Activated B cell treated with CpG ODN at 0.5 μM for 24 hours (primary cell): Measurements from ENCODE around the gene SLC6A11. TPM values are rescaled to one million over a fixed set of nuclear protein-coding genes. Genes with fewer than 3 reads are reported as not detected.

Source experiments
- ATAC-seq: fragments of 200-7000 bp; cut with Tn5 transposase; one replicate; pipeline ENCODE4 v1.10.0; 2021; ENCODE audit warnings: low read depth, mild to moderate bottlenecking, moderate library complexity
- CTCF ChIA-PET: fragments of 350-600 bp; sonication (Branson Sonifier 250); formaldehyde crosslinking; loops from one replicate; lab custom pipeline; 2021; ENCODE audit warnings: antibody characterized with exemption; lab: Charles Lee
- POLR2A ChIA-PET: fragments of 350-600 bp; sonication (Branson Sonifier 250); formaldehyde crosslinking; loops from one replicate; lab custom pipeline; 2021; ENCODE audit warnings: antibody characterized with exemption; lab: Charles Lee
- DNase-seq: peaks from one replicate; pipeline ENCODE4 v3.0.0; 2022
- H3K27ac Mint-ChIP-seq: one replicate; pipeline ENCODE4 v1.8.0; 2020; ENCODE audit warnings: mixed read lengths
- H3K27me3 Mint-ChIP-seq: one replicate; pipeline ENCODE4 v1.8.0; 2021; ENCODE audit warnings: mixed read lengths
- H3K36me3 Mint-ChIP-seq: one replicate; pipeline ENCODE4 v1.8.0; 2021; ENCODE audit warnings: low read depth, mixed read lengths
- H3K4me1 Mint-ChIP-seq: one replicate; pipeline ENCODE4 v1.8.0; 2021; ENCODE audit warnings: mixed read lengths
- H3K4me3 Mint-ChIP-seq: one replicate; pipeline ENCODE4 v1.8.0; 2020; ENCODE audit warnings: mild to moderate bottlenecking, mixed read lengths
- H3K9me3 Mint-ChIP-seq: one replicate; pipeline ENCODE4 v1.8.0; 2020; ENCODE audit warnings: mixed read lengths
- intact Hi-C: fragments of 100-400 bp; cut with micrococcal nuclease; formaldehyde crosslinking; loops from one replicate; pipeline ENCODE4 v1.15.1; 2024
- total RNA-seq: library from RNA; stranded (reverse); gene quantifications from 2 replicates; pipeline ENCODE4 v1.2.3, GENCODE V29; 2022
- TF ChIP-seq, protein P1 (sequence below): fragments of 200-600 bp; IDR thresholded peaks from one replicate; pipeline ENCODE4 v1.8.0; 2022; ENCODE audit warnings: antibody characterized with exemption, mild to moderate bottlenecking

SLC6A11 gene
- total RNA-seq, 1 donor from 2014 or later: not detected

DNA sequence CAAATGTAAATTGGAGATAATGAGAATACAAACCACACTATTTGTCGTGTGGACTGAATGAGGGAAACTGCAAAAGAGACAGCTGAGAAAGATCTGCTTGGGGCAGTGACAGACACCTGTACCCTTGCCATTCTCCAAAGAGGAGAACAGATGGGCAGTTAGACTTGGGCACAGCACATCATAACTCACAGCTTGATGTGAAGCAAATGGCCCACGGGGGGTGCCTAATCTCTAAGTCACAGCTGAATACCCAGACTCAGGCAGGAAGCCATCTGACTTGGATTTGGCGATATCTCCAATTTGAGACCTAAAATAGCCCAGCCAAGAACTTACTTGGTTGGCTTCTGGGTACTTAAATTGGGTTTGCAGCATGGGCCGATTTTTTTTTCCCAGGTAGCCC is 10.0 kb upstream of the SLC6A11 start:
- ChIA-PET POLR2A (no interaction called here), CTCF (no interaction called here)
- intact Hi-C loops: no loop called here
- Mint-ChIP-seq H3K36me3 (no peaks in the 10 kb centered on the region), H3K27me3 (peaks cover 15% of the 10 kb centered on the region), H3K27ac (no peak overlapping the region), H3K9me3 (no peaks in the 10 kb centered on the region), H3K4me1 (no peaks in the 10 kb centered on the region), H3K4me3 (no peak overlapping the region)
- ATAC-seq (no peak), DNase-seq (no peak)
- TF ChIP-seq, protein P1, sequence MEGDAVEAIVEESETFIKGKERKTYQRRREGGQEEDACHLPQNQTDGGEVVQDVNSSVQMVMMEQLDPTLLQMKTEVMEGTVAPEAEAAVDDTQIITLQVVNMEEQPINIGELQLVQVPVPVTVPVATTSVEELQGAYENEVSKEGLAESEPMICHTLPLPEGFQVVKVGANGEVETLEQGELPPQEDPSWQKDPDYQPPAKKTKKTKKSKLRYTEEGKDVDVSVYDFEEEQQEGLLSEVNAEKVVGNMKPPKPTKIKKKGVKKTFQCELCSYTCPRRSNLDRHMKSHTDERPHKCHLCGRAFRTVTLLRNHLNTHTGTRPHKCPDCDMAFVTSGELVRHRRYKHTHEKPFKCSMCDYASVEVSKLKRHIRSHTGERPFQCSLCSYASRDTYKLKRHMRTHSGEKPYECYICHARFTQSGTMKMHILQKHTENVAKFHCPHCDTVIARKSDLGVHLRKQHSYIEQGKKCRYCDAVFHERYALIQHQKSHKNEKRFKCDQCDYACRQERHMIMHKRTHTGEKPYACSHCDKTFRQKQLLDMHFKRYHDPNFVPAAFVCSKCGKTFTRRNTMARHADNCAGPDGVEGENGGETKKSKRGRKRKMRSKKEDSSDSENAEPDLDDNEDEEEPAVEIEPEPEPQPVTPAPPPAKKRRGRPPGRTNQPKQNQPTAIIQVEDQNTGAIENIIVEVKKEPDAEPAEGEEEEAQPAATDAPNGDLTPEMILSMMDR: no peak

DNA sequence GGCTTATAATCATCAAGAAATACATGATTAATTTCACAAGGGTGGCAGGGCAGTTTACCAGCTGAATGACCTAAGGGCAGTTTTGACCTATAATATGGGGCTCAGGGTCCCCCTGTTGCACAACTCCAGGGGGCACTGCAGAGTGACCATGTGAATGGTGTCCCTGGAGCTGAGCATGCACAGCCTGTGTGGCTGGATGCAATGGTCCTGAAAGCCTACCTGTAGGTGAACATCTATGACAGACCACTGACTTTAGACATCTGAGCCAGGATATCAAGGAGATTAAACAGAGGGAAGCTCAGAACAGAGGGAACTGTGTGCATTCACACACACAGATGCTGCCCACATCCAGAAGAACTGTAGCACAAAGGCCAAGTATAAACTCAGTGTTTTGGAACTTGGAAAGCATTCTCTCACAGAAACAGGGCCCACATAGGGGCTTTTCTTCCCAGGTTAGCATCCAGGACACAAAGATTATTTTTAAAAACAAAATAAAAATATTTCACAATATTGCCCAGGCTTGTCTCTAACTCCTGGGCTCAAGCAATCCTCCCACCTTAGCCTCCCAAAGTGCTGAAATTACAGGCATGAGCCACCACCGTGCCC is 7.8 kb upstream of the SLC6A11 start:
- H3K27ac Mint-ChIP-seq: no peak overlapping the region
- no peaks in the 10 kb centered on the region for H3K36me3 Mint-ChIP-seq
- ChIA-PET CTCF (no interaction called here), POLR2A (no interaction called here)
- H3K4me1 Mint-ChIP-seq: no peaks in the 10 kb centered on the region
- ATAC-seq (no peak), DNase-seq (no peak)
- peaks cover 20% of the 10 kb centered on the region for H3K27me3 Mint-ChIP-seq
- intact Hi-C loops: no loop called here
- TF ChIP-seq, protein P1: no peak
- no peak overlapping the region for H3K4me3 Mint-ChIP-seq
- H3K9me3 Mint-ChIP-seq: no peaks in the 10 kb centered on the region

DNA sequence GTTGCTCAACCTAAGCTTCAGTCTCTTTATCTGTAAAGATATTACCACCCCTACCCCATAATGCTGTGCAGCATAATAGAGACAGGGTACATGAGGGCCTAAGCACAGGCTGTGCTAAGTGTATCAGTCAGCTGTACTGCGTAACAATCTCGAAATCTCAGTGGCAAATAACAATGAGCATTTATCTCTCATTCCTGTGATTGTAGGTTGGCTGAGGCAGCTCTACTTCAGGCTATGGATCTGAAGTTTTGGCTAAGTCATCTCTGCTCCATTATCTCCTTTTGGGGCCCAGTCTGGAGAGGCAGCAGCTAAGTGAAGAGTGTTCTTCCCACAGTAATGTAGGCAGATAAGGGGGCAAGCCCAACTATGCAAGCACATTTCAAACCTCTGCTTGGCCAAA is 7.1 kb upstream of the SLC6A11 start:
- intact Hi-C loops: no loop called here
- POLR2A ChIA-PET: no interaction called here
- peaks cover 20% of the 10 kb centered on the region for H3K27me3 Mint-ChIP-seq
- TF ChIP-seq, protein P1: no peak
- DNase-seq: no peak
- H3K36me3 Mint-ChIP-seq: no peaks in the 10 kb centered on the region
- no peaks in the 10 kb centered on the region for H3K4me1 Mint-ChIP-seq
- no peak overlapping the region for H3K4me3 Mint-ChIP-seq
- no peak overlapping the region for H3K27ac Mint-ChIP-seq
- CTCF ChIA-PET: no interaction called here
- H3K9me3 Mint-ChIP-seq: no peaks in the 10 kb centered on the region
- ATAC-seq: no peak

DNA sequence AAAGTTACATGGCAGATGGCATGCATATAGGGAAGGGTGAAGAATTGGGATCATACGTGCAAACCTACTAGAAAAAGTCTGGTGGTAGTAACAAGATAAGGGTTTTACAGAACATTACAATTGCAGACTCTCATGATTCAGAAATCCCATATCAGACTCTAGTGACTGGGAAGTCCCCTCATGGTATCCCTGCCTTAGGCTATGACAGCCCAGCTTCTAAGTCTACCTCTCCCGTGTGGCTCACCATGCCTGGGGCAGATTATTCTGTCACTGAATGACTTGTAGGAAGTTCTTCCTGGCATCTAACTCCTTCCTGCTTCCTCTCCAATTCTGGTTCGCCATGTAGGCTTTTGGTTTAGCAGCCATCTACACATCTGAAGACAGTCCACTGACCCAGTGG is 5.7 kb upstream of the SLC6A11 start:
- CTCF ChIA-PET: no interaction called here
- DNase-seq (no peak), ATAC-seq (no peak)
- POLR2A ChIA-PET: no interaction called here
- H3K36me3 Mint-ChIP-seq: no peaks in the 10 kb centered on the region
- H3K4me1 Mint-ChIP-seq: no peaks in the 10 kb centered on the region
- H3K27me3 Mint-ChIP-seq: peaks cover 27% of the 10 kb centered on the region
- intact Hi-C loops: no loop called here
- no peak overlapping the region for H3K27ac Mint-ChIP-seq
- H3K4me3 Mint-ChIP-seq: no peak overlapping the region
- H3K9me3 Mint-ChIP-seq: no peaks in the 10 kb centered on the region
- TF ChIP-seq, protein P1: no peak

DNA sequence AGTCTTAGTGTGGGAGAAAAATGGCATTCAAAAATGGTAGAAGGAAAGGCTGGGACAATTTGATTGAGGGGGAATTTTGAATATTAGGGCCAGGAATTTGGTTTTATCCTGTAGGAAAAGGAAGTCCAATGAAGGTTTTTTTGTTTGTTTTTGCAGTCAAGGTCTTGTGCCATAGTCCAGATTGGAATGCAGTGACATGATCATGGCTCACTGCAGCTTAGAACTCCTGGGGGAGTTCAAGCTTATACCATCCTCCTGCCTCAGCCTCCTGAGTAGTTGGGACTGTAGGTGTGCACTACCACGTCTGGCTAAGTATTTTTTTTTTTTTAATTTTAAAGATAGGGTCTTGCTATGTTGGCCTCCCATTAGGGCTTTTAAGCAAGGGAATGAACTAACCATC is 2.6 kb upstream of the SLC6A11 start:
- DNase-seq (no peak), ATAC-seq (no peak)
- POLR2A ChIA-PET: no interaction called here
- H3K27me3 Mint-ChIP-seq: peaks cover 35% of the 10 kb centered on the region
- H3K4me1 Mint-ChIP-seq: peaks cover 2% of the 10 kb centered on the region
- no peaks in the 10 kb centered on the region for H3K9me3 Mint-ChIP-seq
- CTCF ChIA-PET: no interaction called here
- H3K36me3 Mint-ChIP-seq: no peaks in the 10 kb centered on the region
- intact Hi-C loops: no loop called here
- TF ChIP-seq, protein P1: no peak
- H3K27ac Mint-ChIP-seq: no peak overlapping the region
- H3K4me3 Mint-ChIP-seq: no peak overlapping the region
